ENCODE results near the gene CASP14. TPM values are rescaled to one million over a fixed set of nuclear protein-coding genes. Genes with fewer than 3 reads are reported as not detected.
"Not testable (repeated sequence)": the region's sequence is repeated elsewhere in the genome, so short reads cannot be mapped to it uniquely, and the experiment has no call there.

Gene CASP14
- total and polyA plus RNA-seq, 5 donors, result not detected

DNA sequence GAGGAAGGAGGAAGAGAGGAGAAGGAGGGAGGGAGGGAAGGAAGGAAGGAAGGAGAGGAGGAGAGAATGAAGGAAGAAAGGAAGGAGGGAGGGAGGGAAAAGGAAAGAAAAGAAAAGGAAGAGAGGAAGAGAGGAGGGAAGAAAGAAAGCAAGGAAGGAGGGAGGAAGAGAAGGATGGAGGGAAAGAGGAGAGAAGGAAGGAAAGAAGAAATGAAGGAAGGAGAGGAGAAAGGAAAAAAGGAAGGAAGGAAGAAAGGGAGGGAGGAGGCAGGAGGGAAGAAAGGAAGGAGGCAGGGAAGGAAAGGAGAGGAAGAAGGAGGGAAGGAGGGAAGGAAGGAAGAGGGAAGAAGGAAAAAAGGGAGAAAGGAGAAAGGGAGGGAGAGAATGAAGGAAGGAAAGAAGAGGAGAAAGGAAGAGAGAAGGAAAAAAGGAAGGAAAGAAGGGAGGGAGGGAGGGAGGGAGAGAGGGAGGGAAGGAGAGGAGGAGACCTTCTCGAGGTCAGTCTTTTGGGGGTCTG, 13.4 kb upstream of the CASP14 start:
- 57% methylated on average over 1 of the region's 1 CpG for WGBS
- no peaks in the 10 kb centered on the region for H3K9me3 ChIP-seq (ENCODE audit: control insufficient read depth, low read length)
- DNase-seq (no peak), ATAC-seq (no peak)
- no peak overlapping the region for H3K4me3 ChIP-seq (ENCODE audit: low read length)
- H3K27me3 ChIP-seq (ENCODE audit: control insufficient read depth, insufficient read depth), result no peaks in the 10 kb centered on the region
- no peaks in the 10 kb centered on the region for H3K4me1 ChIP-seq (ENCODE audit: control insufficient read depth, insufficient read depth, low read length)
- intact Hi-C loops (cut with DNase I), result no loop called here
- H3K27ac ChIP-seq (ENCODE audit: low read length), result no peak overlapping the region

GRCh38 chr19:15037586-15037985, 11.7 kb upstream of the CASP14 start:
- WGBS, result 54% methylated on average over 4 of the region's 4 CpGs
- no peak for ATAC-seq

GRCh38 chr19:15038294-15038693, 11.0 kb upstream of the CASP14 start:
- no peaks in the 10 kb centered on the region for H3K27me3 ChIP-seq (ENCODE audit: control insufficient read depth, insufficient read depth)
- no peak overlapping the region for H3K27ac ChIP-seq (ENCODE audit: low read length)
- DNase-seq (no peak), ATAC-seq (no peak)
- 64% methylated on average over 3 of the region's 3 CpGs for WGBS
- H3K9me3 ChIP-seq (ENCODE audit: control insufficient read depth, low read length), result no peaks in the 10 kb centered on the region
- intact Hi-C loops (cut with DNase I), result no loop called here
- H3K4me3 ChIP-seq (ENCODE audit: low read length), result no peak overlapping the region
- H3K4me1 ChIP-seq (ENCODE audit: control insufficient read depth, insufficient read depth, low read length), result no peaks in the 10 kb centered on the region

More at GRCh38 chr19:15037586-15037985, 11.7 kb upstream of the CASP14 start:
- DNase-seq, result no peak
- Histone ChIP-seq H3K27ac (ENCODE audit: low read length) (no peak overlapping the region), H3K4me3 (ENCODE audit: low read length) (no peak overlapping the region), H3K27me3 (ENCODE audit: control insufficient read depth, insufficient read depth) (no peaks in the 10 kb centered on the region), H3K4me1 (ENCODE audit: control insufficient read depth, insufficient read depth, low read length) (no peaks in the 10 kb centered on the region), H3K9me3 (ENCODE audit: control insufficient read depth, low read length) (no peaks in the 10 kb centered on the region)
- intact Hi-C loops (cut with DNase I), result no loop called here

DNA sequence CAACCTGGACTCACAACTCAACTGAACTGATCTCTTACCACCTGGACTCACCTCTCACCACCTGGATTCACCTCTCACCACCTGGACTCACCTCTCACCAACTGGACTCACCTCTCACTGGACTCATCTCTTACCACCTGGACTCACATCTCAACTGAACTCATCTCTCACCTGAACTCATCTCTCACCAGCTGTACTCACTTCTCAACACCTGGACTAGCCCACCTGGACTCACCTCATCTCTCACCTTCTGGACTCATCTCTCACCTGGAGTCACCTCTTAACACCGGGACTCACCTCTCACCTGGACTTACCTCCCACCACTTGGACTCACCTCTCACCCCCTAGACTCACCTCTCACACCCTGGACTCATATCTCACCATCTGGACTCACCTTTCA, 7.3 kb upstream of the CASP14 start:
- H3K27me3 ChIP-seq (ENCODE audit: control insufficient read depth, insufficient read depth), result peaks cover 3% of the 10 kb centered on the region

GRCh38 chr19:15042826-15043225, 6.5 kb upstream of the CASP14 start:
- ATAC-seq (no peak), DNase-seq (no peak)
- H3K4me3 ChIP-seq (ENCODE audit: low read length), result no peak overlapping the region
- intact Hi-C loops (cut with DNase I), result no loop called here
- peaks cover 3% of the 10 kb centered on the region for H3K27me3 ChIP-seq (ENCODE audit: control insufficient read depth, insufficient read depth)
- WGBS, result 84% methylated on average over 2 of the region's 2 CpGs
- no peaks in the 10 kb centered on the region for H3K9me3 ChIP-seq (ENCODE audit: control insufficient read depth, low read length)
- no peaks in the 10 kb centered on the region for H3K4me1 ChIP-seq (ENCODE audit: control insufficient read depth, insufficient read depth, low read length)
- H3K27ac ChIP-seq (ENCODE audit: low read length), result no peak overlapping the region

More for the DNA sequence above, 7.3 kb upstream of the CASP14 start:
- intact Hi-C loops (cut with DNase I), result no loop called here
- Histone ChIP-seq H3K4me3 (ENCODE audit: low read length) (no peak overlapping the region), H3K27ac (ENCODE audit: low read length) (no peak overlapping the region), H3K9me3 (ENCODE audit: control insufficient read depth, low read length) (no peaks in the 10 kb centered on the region), H3K4me1 (ENCODE audit: control insufficient read depth, insufficient read depth, low read length) (no peaks in the 10 kb centered on the region)
- 81% methylated on average over 1 of the region's 1 CpG for WGBS
- ATAC-seq (no peak), DNase-seq (no peak)

GRCh38 chr19:15045506-15045905, 3.8 kb upstream of the CASP14 start:
- WGBS, result 49% methylated on average over 3 of the region's 3 CpGs
- no peaks in the 10 kb centered on the region for H3K9me3 ChIP-seq (ENCODE audit: control insufficient read depth, low read length)
- no peak overlapping the region for H3K27ac ChIP-seq (ENCODE audit: low read length)
- ATAC-seq (no peak), DNase-seq (no peak)
- H3K4me1 ChIP-seq (ENCODE audit: control insufficient read depth, insufficient read depth, low read length), result no peaks in the 10 kb centered on the region
- intact Hi-C loops (cut with DNase I), result no loop called here
- H3K27me3 ChIP-seq (ENCODE audit: control insufficient read depth, insufficient read depth), result peaks cover 5% of the 10 kb centered on the region
- no peak overlapping the region for H3K4me3 ChIP-seq (ENCODE audit: low read length)

GRCh38 chr19:15047680-15048079, 1.6 kb upstream of the CASP14 start:
- DNase-seq, result no peak
- Histone ChIP-seq H3K4me1 (ENCODE audit: control insufficient read depth, insufficient read depth, low read length) (no peaks in the 10 kb centered on the region), H3K9me3 (ENCODE audit: control insufficient read depth, low read length) (no peaks in the 10 kb centered on the region), H3K4me3 (ENCODE audit: low read length) (no peak overlapping the region), H3K27me3 (ENCODE audit: control insufficient read depth, insufficient read depth) (peaks cover 5% of the 10 kb centered on the region), H3K27ac (ENCODE audit: low read length) (no peak overlapping the region)
- no peak for ATAC-seq
- 73% methylated on average over 11 of the region's 11 CpGs for WGBS
- intact Hi-C loops (cut with DNase I), result no loop called here

GRCh38 chr19:15048128-15048527, 1.2 kb upstream of the CASP14 start:
- H3K4me3 ChIP-seq (ENCODE audit: low read length), result no peak overlapping the region
- intact Hi-C loops (cut with DNase I), result no loop called here
- H3K27me3 ChIP-seq (ENCODE audit: control insufficient read depth, insufficient read depth), result peaks cover 5% of the 10 kb centered on the region
- DNase-seq (no peak), ATAC-seq (no peak)
- no peak overlapping the region for H3K27ac ChIP-seq (ENCODE audit: low read length)
- H3K4me1 ChIP-seq (ENCODE audit: control insufficient read depth, insufficient read depth, low read length), result no peaks in the 10 kb centered on the region
- 72% methylated on average over 5 of the region's 5 CpGs for WGBS
- H3K9me3 ChIP-seq (ENCODE audit: control insufficient read depth, low read length), result no peaks in the 10 kb centered on the region

DNA sequence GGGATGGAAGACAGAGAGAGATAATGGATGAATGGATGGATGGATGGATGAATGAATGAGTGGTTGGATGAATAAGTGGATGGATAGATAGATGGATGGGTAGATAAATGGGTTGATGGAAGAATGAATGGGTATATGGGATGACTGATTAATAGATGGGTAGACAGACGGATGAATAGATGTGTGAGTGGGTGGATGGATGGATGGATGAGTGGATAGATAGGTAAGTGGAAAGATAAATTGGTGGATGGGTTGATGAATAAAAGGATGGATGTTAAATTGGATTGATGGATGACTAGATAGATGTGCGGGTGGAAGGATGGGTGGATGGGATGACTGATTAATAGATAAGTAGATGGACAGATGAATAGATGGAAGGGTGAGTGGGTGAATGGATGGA, 1.4 kb downstream of the CASP14 start:
- intact Hi-C loops (cut with DNase I), result no loop called here
- no peak overlapping the region for H3K27ac ChIP-seq (ENCODE audit: low read length)
- no peaks in the 10 kb centered on the region for H3K4me1 ChIP-seq (ENCODE audit: control insufficient read depth, insufficient read depth, low read length)
- WGBS, result 89% methylated on average over 2 of the region's 2 CpGs
- H3K4me3 ChIP-seq (ENCODE audit: low read length), result no peak overlapping the region
- H3K27me3 ChIP-seq (ENCODE audit: control insufficient read depth, insufficient read depth), result peaks cover 5% of the 10 kb centered on the region
- DNase-seq (no peak), ATAC-seq (no peak)
- H3K9me3 ChIP-seq (ENCODE audit: control insufficient read depth, low read length), result no peaks in the 10 kb centered on the region

GRCh38 chr19:15062036-15062435, 12.8 kb downstream of the CASP14 start:
- intact Hi-C loops (cut with DNase I), result no loop called here
- Histone ChIP-seq H3K9me3 (ENCODE audit: control insufficient read depth, low read length) (no peaks in the 10 kb centered on the region), H3K27ac (ENCODE audit: low read length) (no peak overlapping the region), H3K27me3 (ENCODE audit: control insufficient read depth, insufficient read depth) (no peaks in the 10 kb centered on the region), H3K4me3 (ENCODE audit: low read length) (no peak overlapping the region), H3K4me1 (ENCODE audit: control insufficient read depth, insufficient read depth, low read length) (no peaks in the 10 kb centered on the region)
- ATAC-seq (no peak), DNase-seq (no peak)
- WGBS, result 81% methylated on average over 12 of the region's 12 CpGs

DNA sequence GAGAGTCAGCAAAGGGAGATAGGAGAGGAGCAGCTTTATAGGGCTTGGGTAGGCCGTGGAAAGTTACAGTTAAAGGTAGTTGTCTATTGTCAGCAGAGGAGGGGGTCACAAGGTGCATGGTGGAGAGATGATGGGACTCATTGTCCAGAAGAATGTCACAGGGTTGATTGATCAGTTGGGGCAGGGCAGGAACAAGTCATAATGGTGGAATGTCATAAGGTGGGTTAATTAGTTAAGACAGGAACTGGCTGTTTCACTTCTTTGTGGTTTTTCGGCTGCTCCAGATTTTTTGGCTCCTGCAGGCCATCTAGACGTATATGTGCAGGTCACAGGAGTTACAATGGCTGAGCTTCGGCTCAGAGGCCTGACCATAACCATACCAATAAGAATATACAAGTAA, 21.1 kb downstream of the CASP14 start:
- H3K27me3 ChIP-seq (ENCODE audit: control insufficient read depth, insufficient read depth); H3K4me3 ChIP-seq (ENCODE audit: low read length); DNase-seq; H3K4me1 ChIP-seq (ENCODE audit: control insufficient read depth, insufficient read depth, low read length); ATAC-seq; intact Hi-C loops (cut with DNase I); H3K27ac ChIP-seq (ENCODE audit: low read length); H3K9me3 ChIP-seq (ENCODE audit: control insufficient read depth, low read length): not testable (repeated sequence)
- WGBS, result 54% methylated on average over 4 of the region's 4 CpGs

Data from right cardiac atrium (tissue), 5 donors.